ENCODE measurements around the gene YBX1. TPM values are rescaled to one million over a fixed set of nuclear protein-coding genes. Genes with fewer than 3 reads are reported as not detected.
A peak's percentile ranks its signal among the peaks of the same experiment; 100 is the strongest.
"Not testable (repeated sequence)": the region's sequence is repeated elsewhere in the genome, so short reads cannot be mapped to it uniquely, and the experiment has no call there.

The YBX1 gene
- total RNA-seq, 1 donor from 2014 or later = 513 TPM

- DNase-seq (ENCODE audit: low read depth in 2 of 2) = no peak
Measured at GRCh38 chr1:42689912-42690311, 7.7 kb downstream of the YBX1 start.

- peak in 1 of 2 donors; percentile 23 for DNase-seq (ENCODE audit: low read depth in 2 of 2)
Measured at GRCh38 chr1:42690477-42691156, 8.4 kb downstream of the YBX1 start.

- DNase-seq (ENCODE audit: low read depth in 2 of 2) = no peak
Measured at GRCh38 chr1:42691157-42691498, 8.9 kb downstream of the YBX1 start.

- DNase-seq (ENCODE audit: low read depth in 2 of 2) = no peak
Measured at GRCh38 chr1:42692461-42692860, 10.2 kb downstream of the YBX1 start.

- DNase-seq (ENCODE audit: low read depth in 2 of 2) = no peak
Measured at GRCh38 chr1:42692911-42693310, 10.7 kb downstream of the YBX1 start.

- no peak for DNase-seq (ENCODE audit: low read depth in 2 of 2)
Measured at GRCh38 chr1:42698081-42698813, 16.0 kb downstream of the YBX1 start.

GRCh38 chr1:42700006-42700405, 17.8 kb downstream of the YBX1 start:
- no peak for DNase-seq (ENCODE audit: low read depth in 2 of 2)

- no peak for DNase-seq (ENCODE audit: low read depth in 2 of 2)
Measured at GRCh38 chr1:42703888-42704464, 21.8 kb downstream of the YBX1 start.

GRCh38 chr1:42712808-42713207, 30.6 kb downstream of the YBX1 start:
- not testable (repeated sequence) for DNase-seq (ENCODE audit: low read depth in 2 of 2)

GRCh38 chr1:42713293-42713692, 31.1 kb downstream of the YBX1 start:
- DNase-seq (ENCODE audit: low read depth in 2 of 2) = no peak

- DNase-seq (ENCODE audit: low read depth in 2 of 2) = not testable (repeated sequence)
Measured at GRCh38 chr1:42714441-42714840, 32.2 kb downstream of the YBX1 start.

- DNase-seq (ENCODE audit: low read depth in 2 of 2) = no peak
Measured at GRCh38 chr1:42720868-42721267, 38.6 kb downstream of the YBX1 start.

- DNase-seq (ENCODE audit: low read depth in 2 of 2) = no peak
Measured at GRCh38 chr1:42721926-42722325, 39.7 kb downstream of the YBX1 start.

GRCh38 chr1:42722403-42722802, 40.2 kb downstream of the YBX1 start:
- not testable (repeated sequence) for DNase-seq (ENCODE audit: low read depth in 2 of 2)

GRCh38 chr1:42723511-42723910, 41.3 kb downstream of the YBX1 start:
- no peak for DNase-seq (ENCODE audit: low read depth in 2 of 2)

- DNase-seq (ENCODE audit: low read depth in 2 of 2) = not testable (repeated sequence)
Measured at GRCh38 chr1:42725820-42726219, 43.6 kb downstream of the YBX1 start.

- DNase-seq (ENCODE audit: low read depth in 2 of 2) = no peak
Measured at GRCh38 chr1:42730002-42730401, 47.8 kb downstream of the YBX1 start.

- no peak for DNase-seq (ENCODE audit: low read depth in 2 of 2)
Measured at GRCh38 chr1:42730988-42731387, 48.8 kb downstream of the YBX1 start.

- no peak for DNase-seq (ENCODE audit: low read depth in 2 of 2)
Measured at GRCh38 chr1:42731585-42731984, 49.4 kb downstream of the YBX1 start.

- DNase-seq (ENCODE audit: low read depth in 2 of 2) = no peak
Measured at GRCh38 chr1:42732126-42732680, 50.0 kb downstream of the YBX1 start.

- DNase-seq (ENCODE audit: low read depth in 2 of 2) = no peak
Measured at GRCh38 chr1:42733415-42734200, 51.4 kb downstream of the YBX1 start.
